Chondrocyte (in vitro differentiated cells): ENCODE data around the gene KMT5B. TPM values are rescaled to one million over a fixed set of nuclear protein-coding genes. Genes with fewer than 3 reads are reported as not detected.

Experiments
- DNase-seq: peaks from one replicate; pipeline ENCODE4 v3.0.0; 2021; ENCODE audit warnings: mixed read lengths, low spot score
- H3K27ac Mint-ChIP-seq: one replicate; pipeline ENCODE4 v1.8.0; 2021; ENCODE audit warnings: mild to moderate bottlenecking, moderate library complexity, mixed read lengths; ENCODE audit not compliant: unreplicated experiment
- H3K27me3 Mint-ChIP-seq: 2 replicates; pipeline ENCODE4 v1.8.0; 2021; ENCODE audit warnings: low read depth, mixed read lengths
- H3K36me3 Mint-ChIP-seq: 2 replicates; pipeline ENCODE4 v1.8.0; 2021; ENCODE audit warnings: low read depth, mixed read lengths
- H3K4me1 Mint-ChIP-seq: 2 replicates; pipeline ENCODE4 v1.8.0; 2021; ENCODE audit warnings: low read depth, mild to moderate bottlenecking, mixed read lengths
- H3K4me3 Mint-ChIP-seq: one replicate; pipeline ENCODE4 v1.8.0; 2021; ENCODE audit warnings: mild to moderate bottlenecking, moderate library complexity, mixed read lengths; ENCODE audit not compliant: unreplicated experiment
- H3K9me3 Mint-ChIP-seq: 2 replicates; pipeline ENCODE4 v1.8.0; 2021; ENCODE audit warnings: low read depth, mixed read lengths
- CTCF ChIP-seq: fragments of 200-600 bp; sonication (generic); IDR thresholded peaks from 2 replicates; pipeline ENCODE4 v1.5.0; 2021; ENCODE audit warnings: antibody characterized with exemption, mild to moderate bottlenecking, moderate library complexity
- total RNA-seq: library from RNA; stranded (reverse); gene quantifications from 3 replicates; pipeline ENCODE4 v1.2.1, GENCODE V29; 2021

Gene KMT5B
- total RNA-seq, 1 donor from 2014 or later, result 44.4 TPM

GRCh38 chr11:68194675-68195294, 18.3 kb downstream of the KMT5B start:
- Mint-ChIP-seq H3K27ac (no peak overlapping the region), H3K4me3 (no peak overlapping the region)

GRCh38 chr11:68193018-68193417, 20.1 kb downstream of the KMT5B start:
- no peaks in the 10 kb centered on the region for H3K27me3 Mint-ChIP-seq
- H3K36me3 Mint-ChIP-seq, result no peaks in the 10 kb centered on the region
- H3K4me3 Mint-ChIP-seq, result no peak overlapping the region
- TF ChIP-seq CTCF, result no peak
- DNase-seq, result no peak
- H3K9me3 Mint-ChIP-seq, result no peaks in the 10 kb centered on the region
- H3K27ac Mint-ChIP-seq, result no peak overlapping the region
- peaks cover 26% of the 10 kb centered on the region for H3K4me1 Mint-ChIP-seq

More at GRCh38 chr11:68194675-68195294, 18.3 kb downstream of the KMT5B start:
- no peak for DNase-seq
- no peak for TF ChIP-seq CTCF
- H3K27me3 Mint-ChIP-seq, result no peaks in the 10 kb centered on the region
- H3K9me3 Mint-ChIP-seq, result no peaks in the 10 kb centered on the region
- no peaks in the 10 kb centered on the region for H3K36me3 Mint-ChIP-seq
- peaks cover 36% of the 10 kb centered on the region for H3K4me1 Mint-ChIP-seq

- TF ChIP-seq CTCF, result no peak
- Mint-ChIP-seq H3K27ac (no peak overlapping the region), H3K27me3 (no peaks in the 10 kb centered on the region), H3K9me3 (no peaks in the 10 kb centered on the region), H3K4me3 (no peak overlapping the region), H3K4me1 (peaks cover 23% of the 10 kb centered on the region), H3K36me3 (peaks cover 3% of the 10 kb centered on the region)
- DNase-seq, result no peak
Measured at GRCh38 chr11:68191661-68192579, 21.2 kb downstream of the KMT5B start.

- H3K9me3 Mint-ChIP-seq, result no peaks in the 10 kb centered on the region
- no peak overlapping the region for H3K4me3 Mint-ChIP-seq
- peaks cover 17% of the 10 kb centered on the region for H3K4me1 Mint-ChIP-seq
- no peak for DNase-seq
- H3K36me3 Mint-ChIP-seq, result peaks cover 6% of the 10 kb centered on the region
- H3K27me3 Mint-ChIP-seq, result no peaks in the 10 kb centered on the region
- no peak for TF ChIP-seq CTCF
- H3K27ac Mint-ChIP-seq, result no peak overlapping the region
Measured at GRCh38 chr11:68189888-68190287, 23.2 kb downstream of the KMT5B start.

- no peak overlapping the region for H3K27ac Mint-ChIP-seq
- H3K9me3 Mint-ChIP-seq, result no peaks in the 10 kb centered on the region
- no peaks in the 10 kb centered on the region for H3K27me3 Mint-ChIP-seq
- peaks cover 10% of the 10 kb centered on the region for H3K36me3 Mint-ChIP-seq
- no peak overlapping the region for H3K4me3 Mint-ChIP-seq
- H3K4me1 Mint-ChIP-seq, result peaks cover 17% of the 10 kb centered on the region
- TF ChIP-seq CTCF, result no peak
- DNase-seq, result no peak
Measured at GRCh38 chr11:68189082-68189481, 24.0 kb downstream of the KMT5B start.
